Stimulated activated effector memory CD8-positive, alpha-beta T cell treated with anti-CD3 and anti-CD28 coated beads, Interleukin-12 subunit alpha, Interleukin-12 subunit beta, amount 100 ng/mL, for 72 hours (primary cell): ENCODE data around the gene DISP3.

Source experiments
- ATAC-seq: fragments of 150-1000 bp; cut with Tn5 transposase; 2 replicates; pipeline ENCODE4 v1.10.0; 2021
- DNase-seq, 2 donors: peaks; one replicate each; pipeline ENCODE4 v3.0.0; 2021 to 2022; ENCODE audit warnings: low spot score in 2 of 2
- H3K27ac Mint-ChIP-seq: one replicate; pipeline ENCODE4 v1.8.0; 2022; ENCODE audit warnings: mild to moderate bottlenecking, mixed read lengths
- H3K36me3 Mint-ChIP-seq: one replicate; pipeline ENCODE4 v1.8.0; 2022; ENCODE audit warnings: mild to moderate bottlenecking, mixed read lengths
- H3K4me1 Mint-ChIP-seq: one replicate; pipeline ENCODE4 v1.8.0; 2022; ENCODE audit warnings: mixed read lengths
- H3K4me3 Mint-ChIP-seq: one replicate; pipeline ENCODE4 v1.8.0; 2022; ENCODE audit warnings: mild to moderate bottlenecking, mixed read lengths
- H3K9me3 Mint-ChIP-seq: one replicate; pipeline ENCODE4 v1.8.0; 2022; ENCODE audit warnings: mixed read lengths

DISP3 gene

DNA sequence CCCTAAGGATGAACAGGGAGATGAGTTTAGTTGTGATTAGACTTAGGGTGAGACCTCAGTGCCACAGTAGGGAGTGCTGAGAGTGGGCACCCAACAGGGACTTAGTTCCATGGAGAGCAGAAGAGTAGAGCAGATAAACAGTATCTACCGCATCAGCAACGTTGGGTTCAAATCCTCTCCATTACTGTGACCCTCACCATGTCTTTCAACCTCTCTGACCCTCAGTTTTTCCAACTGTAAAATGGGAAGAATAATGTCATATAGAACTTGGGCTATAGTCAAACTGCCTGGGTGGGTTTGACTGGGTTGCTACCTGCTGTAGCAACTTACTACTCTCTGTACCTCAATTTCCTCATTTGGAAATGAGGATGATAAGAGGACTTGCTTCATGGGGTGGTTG, 6.7 kb upstream of the DISP3 start:
- no peaks in the 10 kb centered on the region for H3K4me1 Mint-ChIP-seq
- no peak for DNase-seq
- H3K36me3 Mint-ChIP-seq: no peaks in the 10 kb centered on the region
- no peak overlapping the region for H3K4me3 Mint-ChIP-seq
- H3K27ac Mint-ChIP-seq: no peak overlapping the region
- no peaks in the 10 kb centered on the region for H3K9me3 Mint-ChIP-seq
- ATAC-seq: no peak

DNA sequence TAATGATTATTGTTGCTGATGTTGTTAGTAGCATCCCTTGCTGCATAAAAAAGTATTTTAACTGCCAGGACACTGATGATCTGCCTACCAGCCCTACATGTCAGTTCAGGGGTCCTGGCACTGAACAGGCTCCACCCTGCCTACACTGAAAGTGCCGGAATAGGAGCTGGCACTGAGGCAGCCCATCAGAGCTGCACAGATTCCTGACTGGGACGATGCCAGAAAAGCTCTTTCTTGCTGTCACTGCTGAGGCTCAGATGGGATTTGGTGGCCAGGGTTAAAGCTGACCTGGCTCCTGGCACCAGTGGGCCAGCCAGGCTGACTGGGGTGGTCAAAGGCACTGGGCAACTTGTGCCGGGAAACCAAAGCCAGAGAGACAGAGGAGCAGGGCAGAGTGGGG, 6.2 kb upstream of the DISP3 start:
- Mint-ChIP-seq H3K27ac (no peak overlapping the region), H3K9me3 (no peaks in the 10 kb centered on the region), H3K4me3 (no peak overlapping the region), H3K36me3 (no peaks in the 10 kb centered on the region), H3K4me1 (no peaks in the 10 kb centered on the region)
- no peak for DNase-seq
- ATAC-seq: no peak

DNA sequence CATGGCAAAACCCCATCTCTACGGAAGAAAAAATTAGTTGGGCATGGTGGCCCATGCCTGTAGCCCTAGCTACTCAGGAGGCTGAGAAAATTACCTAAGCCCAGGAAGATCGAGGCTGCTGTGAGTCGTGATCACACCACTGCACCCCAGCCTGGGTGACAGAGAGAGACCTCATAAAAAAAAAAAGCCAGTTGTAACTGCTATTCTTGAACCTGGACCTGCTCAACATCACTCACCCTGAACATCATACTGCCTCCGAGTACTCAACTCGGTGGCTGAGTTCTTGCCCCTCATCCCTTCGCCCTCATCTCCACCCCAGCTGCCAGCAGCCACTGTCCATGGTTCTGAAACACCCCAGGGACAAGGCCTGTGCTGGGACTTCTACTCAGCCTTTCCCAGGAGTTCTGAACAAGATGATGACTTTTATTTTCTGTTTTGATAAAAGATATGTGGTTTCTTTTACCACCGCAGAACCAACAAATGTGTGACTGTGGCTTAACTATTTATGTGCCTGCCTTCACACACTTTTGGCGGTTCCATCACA, 5.4 kb upstream of the DISP3 start:
- Mint-ChIP-seq H3K9me3 (no peaks in the 10 kb centered on the region), H3K4me1 (no peaks in the 10 kb centered on the region), H3K27ac (no peak overlapping the region), H3K36me3 (no peaks in the 10 kb centered on the region), H3K4me3 (no peak overlapping the region)
- ATAC-seq (no peak), DNase-seq (no peak)

DNA sequence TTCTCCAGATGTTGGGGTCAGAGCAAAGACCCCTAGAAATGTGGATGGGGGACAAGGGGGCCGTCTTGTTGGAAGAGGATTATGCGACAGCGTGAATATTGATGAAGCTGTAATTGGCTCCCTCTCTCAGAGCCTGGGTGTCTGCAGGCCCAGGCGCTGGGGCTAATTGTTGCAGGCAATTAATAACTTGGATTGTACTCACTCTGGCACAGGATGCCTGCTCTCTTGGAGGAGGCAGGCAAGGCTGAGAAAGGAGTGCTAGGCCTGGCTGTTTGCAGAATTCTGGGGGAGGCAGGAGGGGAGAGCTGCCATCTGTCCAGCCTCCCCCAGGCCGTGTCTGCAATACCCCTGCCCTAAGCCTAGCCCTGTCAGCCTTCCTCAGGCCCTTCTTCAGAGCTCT, 4.1 kb upstream of the DISP3 start:
- H3K36me3 Mint-ChIP-seq: no peaks in the 10 kb centered on the region
- H3K4me1 Mint-ChIP-seq: no peaks in the 10 kb centered on the region
- ATAC-seq (no peak), DNase-seq (no peak)
- H3K27ac Mint-ChIP-seq: no peak overlapping the region
- H3K9me3 Mint-ChIP-seq: no peaks in the 10 kb centered on the region
- H3K4me3 Mint-ChIP-seq: no peak overlapping the region

DNA sequence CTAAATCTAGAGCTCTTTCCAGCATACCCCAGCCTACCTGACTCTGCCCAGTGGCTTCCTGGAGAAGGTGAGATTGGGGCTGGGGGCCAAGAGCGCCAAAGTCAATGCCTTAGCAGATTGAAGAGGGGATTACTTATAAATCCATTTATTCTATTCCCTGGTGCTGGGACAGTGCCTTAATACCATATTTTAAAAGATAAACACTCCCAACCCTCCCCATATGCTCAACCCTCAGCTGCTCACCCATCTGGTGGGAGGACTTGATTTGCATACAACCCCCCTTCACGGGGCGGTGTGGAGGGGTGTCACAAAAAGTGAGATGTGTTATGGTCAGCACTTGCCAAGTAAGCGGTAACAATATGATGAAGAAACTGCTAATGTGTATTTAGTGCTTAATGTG, 3.2 kb upstream of the DISP3 start:
- Mint-ChIP-seq H3K9me3 (no peaks in the 10 kb centered on the region), H3K27ac (no peak overlapping the region), H3K4me1 (peaks cover 7% of the 10 kb centered on the region), H3K4me3 (no peak overlapping the region), H3K36me3 (peaks cover 5% of the 10 kb centered on the region)
- ATAC-seq: no peak
- DNase-seq: no peak

DNA sequence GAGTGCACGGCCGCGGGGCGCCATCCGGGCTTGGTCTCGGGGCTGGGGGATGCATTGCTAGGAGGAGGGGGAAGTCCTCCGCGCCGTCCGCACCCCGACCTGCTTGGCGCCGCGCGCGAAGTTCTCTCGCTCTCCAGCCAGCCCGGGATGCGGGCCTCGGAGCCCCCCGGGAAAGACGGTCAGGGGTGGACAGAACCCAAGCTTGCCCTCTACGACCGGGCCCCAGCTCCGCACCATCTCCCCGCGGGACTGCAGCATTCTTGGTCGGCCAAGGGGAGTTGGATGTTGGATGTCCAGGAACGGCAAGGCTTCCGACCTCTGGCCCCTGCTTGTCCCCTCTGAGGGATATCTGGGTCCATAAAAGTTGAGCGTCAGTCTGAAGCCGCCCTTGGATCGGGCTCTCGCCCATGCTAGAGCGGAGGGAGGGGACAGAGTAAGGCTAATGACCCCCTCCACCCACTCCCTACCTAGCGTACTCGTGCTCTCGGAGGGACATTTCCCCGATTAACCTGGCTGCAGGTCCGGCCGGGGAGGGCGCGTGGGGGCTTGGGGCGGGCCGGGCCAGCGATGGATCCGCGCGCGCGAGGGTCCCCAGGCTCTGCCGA, 522 bp downstream of the DISP3 start:
- Mint-ChIP-seq H3K4me3 (peak overlapping the region; percentile 68), H3K27ac (no peak overlapping the region), H3K4me1 (peaks cover 13% of the 10 kb centered on the region), H3K36me3 (peaks cover 5% of the 10 kb centered on the region), H3K9me3 (no peaks in the 10 kb centered on the region)
- DNase-seq (no peak), ATAC-seq (no peak)

DNA sequence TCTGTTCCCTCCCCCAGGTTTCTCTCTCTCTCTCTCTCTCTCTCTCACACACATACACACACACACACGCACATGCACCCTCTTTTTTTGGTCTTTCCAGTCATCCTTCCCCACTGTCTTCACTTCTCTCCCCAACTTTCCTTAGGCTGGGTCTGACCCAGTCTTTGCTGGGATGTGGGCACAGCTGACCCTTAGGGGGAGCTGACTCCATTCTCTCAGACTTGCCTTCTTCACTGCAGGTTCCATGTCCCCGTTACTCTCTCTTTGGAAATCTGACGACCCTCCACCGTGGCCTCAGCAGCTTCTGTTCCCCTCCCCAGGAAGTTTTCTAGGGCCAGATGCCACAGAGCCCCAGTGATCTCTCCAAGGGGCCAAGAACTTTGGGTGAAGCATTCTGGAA, 2.1 kb downstream of the DISP3 start:
- peaks cover 5% of the 10 kb centered on the region for H3K36me3 Mint-ChIP-seq
- H3K4me3 Mint-ChIP-seq: peak overlapping the region; percentile 68
- no peak for ATAC-seq
- DNase-seq: no peak
- H3K27ac Mint-ChIP-seq: no peak overlapping the region
- H3K4me1 Mint-ChIP-seq: peaks cover 13% of the 10 kb centered on the region
- no peaks in the 10 kb centered on the region for H3K9me3 Mint-ChIP-seq

DNA sequence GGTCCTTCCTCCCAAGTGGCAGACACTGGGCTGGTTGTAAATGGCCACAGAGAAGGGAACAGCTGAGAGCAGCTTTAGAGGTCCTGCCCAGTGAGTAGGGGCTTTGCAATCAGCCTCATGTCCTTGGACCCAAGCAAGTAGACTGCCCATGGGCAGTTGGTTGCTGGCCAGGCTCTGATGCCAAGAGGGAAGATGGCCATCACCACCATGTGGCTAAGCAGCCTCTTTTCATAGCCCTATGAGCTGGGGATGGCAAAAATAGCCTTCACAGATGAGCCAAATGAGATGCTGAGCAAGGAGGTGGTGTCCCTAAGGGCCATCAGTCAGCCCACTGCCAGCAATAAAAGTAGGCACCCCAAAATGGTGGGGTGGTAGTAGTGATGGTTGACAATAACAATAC, 3.2 kb downstream of the DISP3 start:
- DNase-seq: no peak
- no peaks in the 10 kb centered on the region for H3K9me3 Mint-ChIP-seq
- peaks cover 13% of the 10 kb centered on the region for H3K4me1 Mint-ChIP-seq
- H3K27ac Mint-ChIP-seq: no peak overlapping the region
- no peak for ATAC-seq
- no peak overlapping the region for H3K4me3 Mint-ChIP-seq
- peaks cover 5% of the 10 kb centered on the region for H3K36me3 Mint-ChIP-seq

DNA sequence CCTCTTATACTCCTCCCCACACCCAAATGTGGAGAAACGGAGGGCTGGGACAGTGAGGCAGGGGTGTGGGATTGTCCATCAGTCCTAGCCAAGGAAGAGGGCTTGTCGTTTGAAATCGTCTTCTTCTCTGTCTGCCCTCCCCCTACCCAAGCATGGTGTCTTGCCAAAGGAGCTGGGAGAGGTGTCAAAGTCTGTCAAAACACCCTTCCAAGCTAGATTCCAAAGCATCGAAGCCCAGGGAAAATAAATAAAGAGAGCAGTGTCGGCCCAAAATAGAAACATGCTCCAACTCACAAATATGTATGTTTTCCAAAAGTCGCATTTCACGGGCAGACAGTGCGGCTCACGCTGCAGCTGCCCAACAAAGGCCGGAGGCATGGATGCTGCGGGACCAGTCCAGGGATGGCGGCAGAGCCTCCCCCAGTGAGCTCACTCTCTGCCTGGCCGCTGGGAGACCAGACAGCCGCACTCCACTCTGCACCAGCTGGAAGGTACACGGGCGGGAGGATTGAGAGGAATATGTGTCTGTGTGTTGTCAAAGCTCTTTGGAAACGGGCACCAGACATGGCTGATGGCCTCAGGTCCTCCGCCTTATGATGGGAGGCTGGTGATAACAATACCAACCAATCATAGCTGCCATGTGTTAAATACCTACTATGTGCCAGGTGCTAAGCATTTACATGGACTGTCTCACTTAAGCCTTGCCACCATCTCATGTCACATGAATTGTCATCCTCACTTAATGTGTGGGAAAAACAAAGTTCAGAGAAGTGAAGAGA, 3.9 kb downstream of the DISP3 start:
- H3K9me3 Mint-ChIP-seq: no peaks in the 10 kb centered on the region
- H3K27ac Mint-ChIP-seq: no peak overlapping the region
- ATAC-seq (no peak), DNase-seq (no peak)
- H3K4me3 Mint-ChIP-seq: no peak overlapping the region
- H3K36me3 Mint-ChIP-seq: peaks cover 5% of the 10 kb centered on the region
- peaks cover 13% of the 10 kb centered on the region for H3K4me1 Mint-ChIP-seq

DNA sequence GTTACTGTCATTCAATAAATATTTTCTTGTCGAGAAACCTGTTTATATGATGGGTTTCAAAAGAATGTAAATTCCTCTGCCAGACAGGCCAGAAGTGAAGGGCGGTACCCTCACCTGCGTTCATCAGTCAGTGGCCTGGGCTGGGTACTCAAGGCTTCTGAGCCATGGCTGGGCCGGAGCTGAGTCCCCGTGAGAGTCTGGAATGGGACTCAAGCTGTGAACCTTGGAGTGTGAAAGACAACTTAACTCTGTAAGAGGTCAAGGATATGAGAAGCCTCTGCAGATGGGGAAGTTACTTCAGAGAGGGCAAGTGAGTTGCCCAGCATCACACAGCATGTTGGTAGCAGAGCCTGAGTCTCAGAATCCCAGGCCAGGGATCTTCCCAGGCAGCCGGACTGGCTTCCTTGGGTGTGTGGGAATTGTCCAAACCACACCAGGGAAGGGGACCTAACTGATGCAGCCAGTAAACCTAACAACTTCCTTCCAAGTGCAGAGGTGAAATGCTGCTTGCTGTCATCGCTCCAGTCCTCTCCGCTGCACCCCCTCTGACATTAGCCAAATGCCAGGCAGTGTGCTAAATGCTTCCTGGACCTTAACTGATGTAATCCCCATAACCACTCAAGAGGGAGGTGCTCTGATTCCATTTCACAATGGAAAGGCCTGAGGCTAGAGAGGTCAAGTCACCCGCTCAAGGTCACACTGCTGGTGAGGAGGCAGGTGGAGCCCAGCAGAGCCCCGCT, 4.8 kb downstream of the DISP3 start:
- Mint-ChIP-seq H3K9me3 (no peaks in the 10 kb centered on the region), H3K4me3 (no peak overlapping the region), H3K4me1 (peaks cover 13% of the 10 kb centered on the region), H3K36me3 (peaks cover 5% of the 10 kb centered on the region), H3K27ac (no peak overlapping the region)
- ATAC-seq: no peak
- DNase-seq: no peak

DNA sequence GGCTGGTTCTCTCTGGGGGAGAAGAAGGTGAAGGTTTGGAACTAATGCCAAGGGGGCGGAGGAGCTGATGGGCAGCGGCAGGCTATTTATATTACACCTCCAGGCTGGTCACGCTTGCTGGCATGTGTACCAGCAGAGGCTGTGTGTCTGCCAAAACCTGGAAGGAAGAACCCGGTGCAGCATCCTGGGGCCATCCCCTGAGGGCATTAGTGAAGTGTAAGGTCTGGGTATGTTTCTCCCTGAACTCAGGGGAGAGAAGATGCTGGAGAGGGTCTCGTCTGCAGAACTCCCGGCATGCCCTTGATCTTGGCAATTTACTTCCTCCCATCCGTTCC, 5.3 kb downstream of the DISP3 start:
- no peaks in the 10 kb centered on the region for H3K9me3 Mint-ChIP-seq
- no peak for DNase-seq
- no peak overlapping the region for H3K27ac Mint-ChIP-seq
- H3K4me1 Mint-ChIP-seq: peaks cover 13% of the 10 kb centered on the region
- H3K4me3 Mint-ChIP-seq: no peak overlapping the region
- ATAC-seq: no peak
- H3K36me3 Mint-ChIP-seq: peaks cover 5% of the 10 kb centered on the region

DNA sequence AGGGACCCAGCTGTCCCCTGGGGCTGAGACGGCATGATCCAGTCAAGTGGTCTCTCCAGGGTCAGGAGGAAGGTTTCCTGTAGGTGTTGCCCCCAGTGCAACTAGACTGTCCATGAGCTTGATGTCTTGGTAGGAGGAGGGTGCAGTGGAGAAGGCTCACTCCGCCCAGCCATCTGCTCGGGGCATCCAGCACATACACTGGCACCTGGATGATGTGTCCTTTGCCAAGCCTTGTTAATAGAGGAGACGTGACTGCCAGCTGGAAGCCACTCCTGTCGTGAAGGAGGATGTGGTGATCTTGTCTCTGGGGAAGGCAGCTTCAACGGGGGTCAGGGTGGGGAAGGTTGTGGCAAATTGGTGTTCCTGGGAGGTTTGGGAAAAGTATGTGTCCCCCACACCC, 6.2 kb downstream of the DISP3 start:
- no peak overlapping the region for H3K27ac Mint-ChIP-seq
- peaks cover 3% of the 10 kb centered on the region for H3K36me3 Mint-ChIP-seq
- no peak for ATAC-seq
- no peak overlapping the region for H3K4me3 Mint-ChIP-seq
- H3K9me3 Mint-ChIP-seq: no peaks in the 10 kb centered on the region
- peaks cover 11% of the 10 kb centered on the region for H3K4me1 Mint-ChIP-seq
- DNase-seq: no peak

DNA sequence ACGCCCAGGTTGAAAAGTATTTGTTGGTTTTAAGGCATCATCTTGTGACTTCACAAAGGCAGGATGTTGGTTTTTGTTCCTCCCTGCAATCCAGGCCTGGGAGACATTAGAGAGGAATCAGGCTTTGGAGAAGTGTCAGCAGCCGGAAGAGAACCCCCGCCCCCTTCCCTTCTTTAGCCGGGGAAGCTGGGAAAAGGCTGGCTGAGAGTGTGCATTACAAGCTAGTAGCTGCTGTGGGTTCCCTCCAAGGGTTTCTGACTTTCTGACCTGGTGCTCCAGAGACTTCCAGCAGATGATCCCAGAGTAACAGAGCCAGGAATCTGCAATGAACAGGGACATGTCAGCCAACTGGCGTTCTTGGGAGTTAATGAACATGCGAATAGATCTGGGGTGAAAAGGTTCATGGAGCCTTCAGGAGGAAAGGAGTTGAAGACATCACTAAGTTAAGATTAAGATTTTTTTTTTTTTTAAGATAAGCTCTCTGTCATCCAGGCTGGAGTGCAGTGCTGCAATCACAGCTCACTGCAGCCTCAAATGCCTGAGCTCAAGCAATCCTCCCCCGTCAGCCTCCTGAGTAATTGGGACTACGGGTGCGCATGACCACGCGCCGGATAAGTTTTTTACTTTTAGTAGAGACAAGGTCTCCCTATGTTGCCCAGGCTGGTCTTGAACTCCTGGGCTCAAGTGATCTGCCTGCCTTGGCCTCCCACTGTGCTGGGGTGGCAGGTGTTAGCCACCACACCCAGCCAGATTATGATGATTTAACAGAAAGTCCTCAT, 7.5 kb downstream of the DISP3 start:
- no peaks in the 10 kb centered on the region for H3K4me1 Mint-ChIP-seq
- no peak overlapping the region for H3K27ac Mint-ChIP-seq
- no peak overlapping the region for H3K4me3 Mint-ChIP-seq
- ATAC-seq (no peak), DNase-seq (no peak)
- H3K9me3 Mint-ChIP-seq: no peaks in the 10 kb centered on the region
- no peaks in the 10 kb centered on the region for H3K36me3 Mint-ChIP-seq

DNA sequence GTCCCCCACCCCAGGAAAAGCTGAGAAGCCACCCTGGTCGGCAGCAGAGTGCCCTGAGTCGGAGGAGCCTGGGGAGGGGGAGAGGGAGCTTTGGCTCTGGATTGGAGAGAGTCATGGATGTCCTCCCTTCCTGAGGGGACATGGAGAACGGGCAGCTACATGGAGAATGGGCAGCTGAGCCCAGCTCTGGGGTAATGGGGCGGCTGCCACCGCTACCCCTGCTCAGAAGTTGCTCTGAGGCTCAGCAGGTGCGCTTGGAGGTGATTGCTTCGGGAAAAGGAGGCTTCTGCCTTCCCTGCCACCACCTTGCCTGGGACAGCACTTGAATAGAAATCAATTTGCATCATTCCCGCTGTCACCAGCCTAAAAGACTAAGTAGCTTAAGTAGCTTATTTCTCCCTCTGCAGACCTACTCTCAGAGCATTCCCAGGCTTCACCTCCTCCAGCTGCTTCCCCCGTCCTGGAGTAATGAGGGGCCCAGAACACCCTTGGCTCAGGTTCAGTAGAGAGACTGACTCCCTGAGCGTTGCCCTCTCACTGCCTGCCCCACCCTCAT, 8.3 kb downstream of the DISP3 start:
- Mint-ChIP-seq H3K27ac (no peak overlapping the region), H3K36me3 (no peaks in the 10 kb centered on the region), H3K9me3 (no peaks in the 10 kb centered on the region), H3K4me1 (no peaks in the 10 kb centered on the region), H3K4me3 (no peak overlapping the region)
- no peak for ATAC-seq
- DNase-seq: no peak

DNA sequence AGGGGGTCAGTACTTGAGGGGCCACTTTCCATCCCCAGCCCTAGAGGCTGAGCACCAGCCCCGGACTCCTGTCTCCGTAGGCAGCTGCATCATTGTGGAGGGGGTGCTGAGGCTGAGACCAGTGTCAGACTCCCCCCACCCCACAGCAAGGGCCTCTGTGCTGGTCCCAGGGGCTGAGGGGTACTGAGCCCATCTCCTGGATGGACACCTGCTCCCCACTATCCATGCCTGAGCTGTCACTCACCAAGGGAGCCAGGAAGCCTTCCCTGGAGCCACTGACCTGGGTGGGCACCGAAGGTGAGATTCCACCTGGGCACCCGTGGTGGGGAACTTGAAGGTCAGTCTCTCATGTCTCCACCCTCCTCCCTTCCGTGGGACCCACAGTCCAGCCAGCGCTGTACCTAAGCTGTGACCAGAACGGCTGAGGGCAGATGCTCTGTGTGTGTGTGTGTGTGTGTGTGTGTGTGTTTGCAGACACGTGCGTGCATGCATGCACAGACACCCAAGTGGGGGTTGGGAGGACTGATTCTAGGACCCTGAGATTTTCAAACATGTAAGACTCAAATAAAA, 9.3 kb downstream of the DISP3 start:
- DNase-seq: no peak
- Mint-ChIP-seq H3K27ac (no peak overlapping the region), H3K9me3 (no peaks in the 10 kb centered on the region), H3K36me3 (no peaks in the 10 kb centered on the region), H3K4me3 (no peak overlapping the region), H3K4me1 (no peaks in the 10 kb centered on the region)
- ATAC-seq: peak; percentile 15
